GM06990 (cell line): ENCODE results near the gene NEURL1B.

Experiments used
- DNase-seq: peaks from one replicate; pipeline ENCODE4 v3.0.0-alpha.2; 2011; ENCODE audit not compliant: insufficient read length; ENCODE audit errors: extremely low read depth
- H3K27me3 ChIP-seq: replicated peaks from 2 replicates; pipeline ENCODE4 v1.6.0; 2011; ENCODE audit warnings: low read length; ENCODE audit not compliant: control insufficient read depth, insufficient read depth
- H3K36me3 ChIP-seq: 2 replicates; pipeline ENCODE4 v1.5.1; 2011; ENCODE audit warnings: low read length; ENCODE audit not compliant: control insufficient read depth, insufficient read depth
- H3K4me3 ChIP-seq: replicated peaks from 2 replicates; pipeline ENCODE4 v1.5.1; 2011; ENCODE audit warnings: low read depth, mild to moderate bottlenecking, control low read depth, low read length
- TF ChIP-seq, protein P1 (sequence below): IDR thresholded peaks from 2 replicates; pipeline ENCODE4 v1.5.1; 2011; ENCODE audit warnings: low read length, control low read depth, mild to moderate bottlenecking, inconsistent platforms; ENCODE audit not compliant: insufficient read depth, poor library complexity, severe bottlenecking

NEURL1B gene

DNA sequence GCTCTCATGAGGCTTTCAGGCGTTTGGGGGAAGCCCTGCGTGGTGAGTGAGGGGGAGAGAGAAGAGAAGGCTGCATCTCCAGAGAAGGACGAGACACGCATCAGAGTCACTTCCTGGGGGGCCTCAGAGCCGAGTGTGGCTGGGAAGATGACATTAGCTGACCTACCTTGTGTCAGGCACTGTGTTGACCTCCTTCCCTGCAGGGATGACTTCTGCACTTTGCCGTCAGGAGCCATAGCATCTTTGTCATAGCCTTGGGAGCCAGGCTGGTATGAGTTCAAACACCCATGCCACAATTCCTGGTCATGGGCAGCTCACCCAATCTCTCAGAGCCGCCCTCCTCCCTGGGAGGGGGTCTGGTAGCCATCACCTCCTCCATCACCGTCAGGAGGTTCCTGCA is 17.3 kb downstream of the NEURL1B start:
- TF ChIP-seq, protein P1, sequence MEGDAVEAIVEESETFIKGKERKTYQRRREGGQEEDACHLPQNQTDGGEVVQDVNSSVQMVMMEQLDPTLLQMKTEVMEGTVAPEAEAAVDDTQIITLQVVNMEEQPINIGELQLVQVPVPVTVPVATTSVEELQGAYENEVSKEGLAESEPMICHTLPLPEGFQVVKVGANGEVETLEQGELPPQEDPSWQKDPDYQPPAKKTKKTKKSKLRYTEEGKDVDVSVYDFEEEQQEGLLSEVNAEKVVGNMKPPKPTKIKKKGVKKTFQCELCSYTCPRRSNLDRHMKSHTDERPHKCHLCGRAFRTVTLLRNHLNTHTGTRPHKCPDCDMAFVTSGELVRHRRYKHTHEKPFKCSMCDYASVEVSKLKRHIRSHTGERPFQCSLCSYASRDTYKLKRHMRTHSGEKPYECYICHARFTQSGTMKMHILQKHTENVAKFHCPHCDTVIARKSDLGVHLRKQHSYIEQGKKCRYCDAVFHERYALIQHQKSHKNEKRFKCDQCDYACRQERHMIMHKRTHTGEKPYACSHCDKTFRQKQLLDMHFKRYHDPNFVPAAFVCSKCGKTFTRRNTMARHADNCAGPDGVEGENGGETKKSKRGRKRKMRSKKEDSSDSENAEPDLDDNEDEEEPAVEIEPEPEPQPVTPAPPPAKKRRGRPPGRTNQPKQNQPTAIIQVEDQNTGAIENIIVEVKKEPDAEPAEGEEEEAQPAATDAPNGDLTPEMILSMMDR, result no peak
- Histone ChIP-seq H3K4me3 (no peak overlapping the region), H3K36me3 (no peaks in the 10 kb centered on the region), H3K27me3 (no peaks in the 10 kb centered on the region; the same call in 1 of the 2 replicates)
- DNase-seq, result no peak

GRCh38 chr5:172658961-172659501 is 18.0 kb downstream of the NEURL1B start:
- TF ChIP-seq, protein P1, result no peak
- Histone ChIP-seq H3K4me3 (no peak overlapping the region), H3K36me3 (no peaks in the 10 kb centered on the region), H3K27me3 (no peaks in the 10 kb centered on the region; the same call in 1 of the 2 replicates)
- no peak for DNase-seq

GRCh38 chr5:172659570-172659908 is 18.5 kb downstream of the NEURL1B start:
- no peaks in the 10 kb centered on the region; the same call in 1 of the 2 replicates for H3K27me3 ChIP-seq
- no peak for DNase-seq
- TF ChIP-seq, protein P1, result no peak
- H3K4me3 ChIP-seq, result no peak overlapping the region
- H3K36me3 ChIP-seq, result no peaks in the 10 kb centered on the region

DNA sequence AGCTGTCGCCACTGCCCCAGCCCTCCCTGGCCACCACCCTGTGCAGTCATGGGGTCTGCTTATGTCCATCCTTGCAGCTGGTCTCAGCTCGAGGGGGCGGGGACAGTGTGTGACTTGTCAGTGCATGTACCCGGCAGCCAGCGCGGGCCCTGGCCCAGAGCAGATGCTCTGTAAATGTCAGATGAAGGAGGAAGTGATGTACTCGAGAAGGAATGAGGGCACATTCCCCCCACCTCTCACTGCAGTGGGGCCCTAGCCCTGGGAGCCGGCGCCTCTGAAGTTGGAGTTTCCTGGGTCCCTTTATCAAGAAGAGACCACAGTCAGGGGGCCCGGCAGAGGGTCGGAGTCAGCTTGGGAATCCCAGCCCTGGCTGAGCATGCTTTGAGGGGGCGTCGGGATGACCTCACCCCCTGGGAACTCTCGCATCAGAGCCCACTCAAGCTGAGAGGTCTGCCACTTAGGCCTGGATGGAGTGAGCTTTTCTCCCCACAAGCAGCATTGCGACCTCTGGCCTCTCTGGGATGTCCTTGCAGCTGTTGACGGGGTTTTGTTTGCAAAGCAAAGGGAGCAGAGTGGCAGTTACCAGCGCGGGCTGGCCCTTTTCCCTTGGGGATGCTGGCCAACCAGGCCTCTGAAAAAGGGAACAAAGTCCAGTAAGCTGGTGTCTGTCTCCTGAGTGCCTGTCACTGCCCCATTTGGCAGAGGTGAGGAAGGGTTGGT is 19.0 kb downstream of the NEURL1B start:
- Histone ChIP-seq H3K27me3 (no peaks in the 10 kb centered on the region; the same call in none of the 2 replicates), H3K36me3 (no peaks in the 10 kb centered on the region), H3K4me3 (no peak overlapping the region)
- TF ChIP-seq, protein P1, result no peak
- DNase-seq, result no peak

DNA sequence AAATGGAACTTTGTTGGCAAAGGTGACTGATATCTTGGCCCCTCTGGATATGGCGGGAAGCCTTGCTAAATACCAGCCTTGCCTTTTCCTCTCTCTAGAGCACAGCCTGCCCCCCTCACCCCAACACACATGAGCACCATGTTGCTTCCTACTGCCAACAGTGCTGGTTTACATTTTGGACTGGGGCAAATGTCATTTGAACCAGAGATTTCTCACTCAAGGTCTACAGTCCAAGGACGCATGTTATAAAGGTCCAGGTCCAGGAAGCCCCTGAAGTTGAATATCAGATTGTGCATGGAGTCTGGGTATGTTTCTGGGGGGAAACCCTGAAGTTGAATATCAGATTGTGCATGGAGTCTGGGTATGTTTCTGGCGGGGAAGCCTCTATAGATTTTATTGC is 19.9 kb downstream of the NEURL1B start:
- TF ChIP-seq, protein P1, result no peak
- DNase-seq, result no peak
- H3K27me3 ChIP-seq, result no peaks in the 10 kb centered on the region; the same call in none of the 2 replicates
- no peaks in the 10 kb centered on the region for H3K36me3 ChIP-seq
- H3K4me3 ChIP-seq, result no peak overlapping the region
